8988T (cell line): Measurements from ENCODE around the gene MNAT1.
"Not testable (repeated sequence)": the region's sequence is repeated elsewhere in the genome, so short reads cannot be mapped to it uniquely, and the experiment has no call there.

Source experiments
- DNase-seq: peaks from one replicate; pipeline ENCODE4 v3.0.0; 2011

Gene MNAT1

DNA sequence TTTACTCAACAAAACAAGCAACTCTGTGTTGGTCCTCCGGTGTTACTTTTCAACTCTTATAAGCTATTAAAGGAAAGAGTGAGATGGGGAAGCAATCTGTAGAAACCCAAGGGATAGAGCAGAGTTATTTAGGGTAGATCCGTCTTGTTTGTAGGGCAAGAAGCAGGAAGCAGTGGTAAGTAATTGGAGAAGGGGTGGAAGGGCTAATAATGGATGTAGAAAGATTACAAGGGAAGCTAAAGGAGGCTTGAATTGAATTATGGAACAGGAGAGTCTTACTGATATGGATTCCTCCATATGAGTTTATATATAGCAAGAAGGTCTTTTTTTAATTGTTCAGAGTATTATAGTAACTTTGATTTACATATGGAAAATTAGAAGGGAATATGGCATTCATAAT lies 72.7 kb downstream of the MNAT1 start:
- DNase-seq: no peak

DNA sequence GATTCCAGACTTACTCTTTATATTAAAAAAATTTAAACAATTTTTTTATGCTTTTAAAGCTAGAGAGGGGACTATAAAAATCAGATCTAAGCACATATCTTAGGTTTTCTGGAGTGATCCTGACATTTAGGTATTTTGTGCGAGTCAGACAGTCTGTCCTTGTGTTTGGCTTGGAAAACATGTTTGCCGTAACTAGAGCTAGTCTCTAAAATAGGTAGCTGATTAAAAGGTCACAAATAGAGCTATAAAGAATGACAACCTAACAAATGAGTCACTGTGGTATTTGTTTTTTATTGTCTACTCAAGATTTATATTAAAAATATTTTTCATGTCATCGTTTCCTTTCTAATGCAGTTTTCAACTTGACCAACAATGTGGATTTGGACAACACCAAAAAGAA lies 73.4 kb downstream of the MNAT1 start:
- DNase-seq: no peak

DNA sequence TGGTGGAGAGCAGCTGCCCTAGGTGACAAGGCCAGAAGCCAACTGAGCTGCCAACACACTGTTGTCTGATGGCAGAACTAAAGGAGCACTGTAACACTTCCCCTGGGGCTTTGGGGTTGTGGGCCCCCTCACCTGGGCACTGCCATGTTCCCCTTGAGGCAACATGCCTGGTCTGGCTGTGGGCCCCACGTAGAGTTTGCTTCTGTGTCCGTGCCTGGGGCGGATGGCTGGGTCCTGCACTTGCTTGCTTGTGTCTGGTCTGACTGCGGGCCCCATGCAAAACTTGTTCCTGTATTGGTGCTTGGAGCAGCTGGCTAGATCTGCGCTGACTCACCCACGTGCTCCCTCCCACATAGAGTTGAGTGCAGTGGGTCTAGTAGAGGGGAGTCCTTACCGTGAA lies 78.4 kb downstream of the MNAT1 start:
- DNase-seq: no peak

DNA sequence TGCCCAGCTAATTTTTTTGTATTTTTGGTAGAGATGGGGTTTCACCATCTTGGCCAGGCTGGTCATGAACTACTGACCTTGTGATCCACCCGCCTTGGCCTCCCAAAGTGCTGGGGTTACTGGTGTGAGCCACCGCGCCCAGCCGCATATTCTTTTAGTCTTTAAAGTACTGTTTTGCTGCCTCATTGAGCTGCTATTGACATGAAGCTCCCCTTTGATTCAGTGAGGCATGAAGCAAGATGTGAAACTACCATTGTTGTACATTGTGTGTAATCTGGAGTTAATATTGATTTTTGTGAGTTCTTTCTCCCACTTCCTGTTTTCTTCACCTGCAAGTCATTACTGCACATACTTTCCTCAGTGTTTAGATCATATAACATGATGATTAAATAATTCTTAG lies 80.8 kb downstream of the MNAT1 start:
- DNase-seq: no peak

DNA sequence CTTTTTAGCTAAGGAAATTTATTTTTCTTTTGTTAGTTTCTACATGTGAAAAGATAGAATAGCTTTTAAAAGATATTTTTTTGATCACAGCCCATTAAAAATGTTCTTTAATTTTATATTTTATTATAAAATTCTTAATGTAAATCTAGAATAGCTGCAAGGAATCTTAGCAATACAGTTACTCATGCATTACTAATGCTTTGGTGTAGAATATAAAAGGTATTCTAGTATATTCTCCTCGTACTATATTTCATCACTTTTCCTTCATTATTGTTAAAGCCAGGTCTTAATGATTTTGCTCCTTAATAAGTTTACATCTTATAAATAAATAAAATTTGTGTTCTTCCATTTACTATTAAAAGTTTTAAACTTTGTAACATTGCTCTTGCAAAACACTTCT lies 82.6 kb downstream of the MNAT1 start:
- no peak for DNase-seq

DNA sequence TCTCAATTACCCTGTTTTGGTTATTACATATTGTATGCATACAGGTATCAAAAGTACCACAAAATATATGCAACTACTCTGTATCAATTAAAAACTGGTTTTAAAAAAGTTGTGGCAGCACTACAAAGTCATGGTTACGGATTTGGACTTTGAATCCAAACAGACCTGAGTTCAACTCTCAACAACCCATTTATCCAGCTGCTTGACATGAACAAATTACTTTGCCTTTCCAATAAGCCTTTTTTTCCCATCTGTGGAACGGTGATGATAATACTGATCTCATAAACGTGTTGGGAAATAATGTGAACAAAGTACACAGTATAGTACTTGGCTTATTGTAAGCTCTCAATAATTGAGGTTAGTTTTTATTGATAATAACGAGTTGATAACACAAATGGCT lies 85.0 kb downstream of the MNAT1 start:
- no peak for DNase-seq

DNA sequence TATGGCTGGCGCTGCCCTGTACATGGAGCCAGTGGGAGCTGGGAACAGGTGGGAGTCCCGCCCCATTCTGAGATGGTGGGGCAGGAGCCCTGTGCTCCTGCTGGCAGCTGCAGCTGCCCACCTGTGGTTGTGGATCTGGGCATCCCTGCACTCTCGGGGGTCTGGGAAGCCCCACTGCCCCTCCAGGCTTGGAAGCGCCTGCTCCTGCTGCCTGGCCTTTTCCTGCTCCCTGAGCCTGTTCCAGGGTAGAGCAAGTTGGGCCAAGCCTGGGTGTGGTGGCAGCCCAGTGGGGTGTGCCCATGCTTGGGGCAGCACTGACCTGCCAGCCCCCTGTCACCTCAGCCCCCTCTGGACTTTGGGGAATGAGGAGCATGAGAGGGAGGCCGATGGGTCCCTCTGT lies 104.0 kb downstream of the MNAT1 start:
- no peak for DNase-seq

DNA sequence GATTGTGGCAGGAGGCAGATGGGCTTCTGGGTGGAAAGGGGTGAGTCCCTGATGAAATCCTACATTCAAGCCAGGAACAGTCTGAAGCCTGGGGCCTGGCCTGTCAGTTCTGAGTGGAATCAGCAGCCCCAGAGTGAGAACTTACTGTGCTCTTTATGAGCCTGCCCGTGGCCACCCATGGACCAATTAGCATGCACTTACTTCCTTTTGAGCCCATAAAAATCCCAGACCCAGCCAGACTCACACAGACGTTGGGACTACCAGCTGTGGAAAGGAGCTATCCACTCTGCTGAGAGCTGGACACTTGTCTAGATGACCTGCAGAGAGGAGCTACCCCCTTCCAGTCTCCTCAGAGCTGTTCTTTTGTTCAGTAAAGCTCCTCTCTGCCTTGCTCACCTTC lies 104.5 kb downstream of the MNAT1 start:
- no peak for DNase-seq

DNA sequence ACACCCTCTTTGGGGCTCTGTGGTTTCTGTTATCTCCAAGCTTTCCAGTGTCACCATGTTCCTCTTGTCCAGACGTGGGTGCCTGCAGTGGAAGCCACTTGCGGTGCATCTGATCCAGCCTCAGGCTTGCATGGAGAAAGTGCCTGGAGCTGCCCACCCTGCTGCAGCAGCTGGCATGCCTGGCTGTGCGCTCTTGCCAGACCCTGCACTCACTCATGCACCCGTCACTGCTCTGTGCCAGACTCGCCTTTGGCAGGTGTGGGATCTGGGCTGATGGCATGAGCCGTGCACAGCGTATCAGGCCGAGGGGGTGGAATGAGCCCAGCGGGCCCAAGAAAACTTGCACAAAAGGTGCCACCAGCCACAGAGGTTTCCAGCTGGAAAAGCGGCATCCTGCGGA lies 105.1 kb downstream of the MNAT1 start:
- no peak for DNase-seq

DNA sequence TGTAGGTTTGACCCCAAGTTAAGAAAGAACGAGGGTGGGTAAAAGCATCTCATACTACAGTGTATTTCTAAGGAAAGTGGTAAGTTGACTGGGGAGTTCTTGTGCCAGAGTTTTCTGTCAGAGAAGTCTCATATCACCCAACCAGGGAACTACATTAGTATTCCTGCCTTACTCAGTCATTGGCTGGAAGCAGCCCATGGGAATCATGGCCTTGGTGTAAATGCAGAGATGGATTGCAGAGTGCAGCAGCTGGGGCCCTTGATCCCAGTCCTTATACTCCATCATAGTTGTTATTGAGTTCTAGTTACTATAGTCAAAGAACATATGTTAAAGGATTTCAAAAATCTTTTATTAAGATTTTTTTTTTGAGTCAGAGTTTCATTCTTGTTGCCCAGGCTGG lies 105.8 kb downstream of the MNAT1 start:
- DNase-seq: no peak

DNA sequence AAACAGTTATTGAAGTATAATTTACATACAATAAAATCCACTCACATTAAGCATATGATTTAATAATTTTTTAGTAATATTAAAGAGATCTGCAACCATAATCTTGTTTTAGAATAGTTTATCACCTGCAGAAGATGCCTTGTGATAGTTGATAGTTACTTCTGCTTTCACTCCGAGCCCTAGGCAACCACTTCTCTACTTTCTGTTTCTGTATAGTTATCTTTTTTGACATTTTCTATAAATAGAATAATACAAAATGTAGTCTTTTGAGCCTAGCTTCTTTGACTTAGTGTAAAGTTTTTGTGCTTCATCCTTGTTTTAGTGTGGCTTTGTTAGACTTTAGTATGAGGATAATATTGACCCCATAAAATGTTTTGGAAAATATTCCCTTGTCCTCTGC lies 111.0 kb downstream of the MNAT1 start:
- no peak for DNase-seq

DNA sequence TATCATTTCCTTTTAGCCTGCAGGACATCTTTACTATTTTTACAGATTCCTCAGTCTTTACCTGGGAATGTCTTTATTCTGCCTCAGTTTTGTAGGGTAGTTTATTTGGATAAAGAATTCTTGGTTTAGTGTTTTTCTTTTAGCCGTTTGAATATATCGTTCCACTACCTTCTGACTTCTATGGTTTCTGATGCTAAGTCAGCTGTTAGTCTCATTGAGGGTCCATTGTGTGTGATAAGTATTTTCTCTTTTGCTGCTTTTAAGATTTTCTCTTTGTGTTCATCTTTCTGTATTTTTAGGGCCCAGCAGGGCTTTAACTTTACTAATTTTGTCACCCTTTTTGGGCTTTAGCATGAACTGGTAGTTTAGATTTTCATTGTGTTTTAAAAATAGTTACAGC lies 113.5 kb downstream of the MNAT1 start:
- no peak for DNase-seq

DNA sequence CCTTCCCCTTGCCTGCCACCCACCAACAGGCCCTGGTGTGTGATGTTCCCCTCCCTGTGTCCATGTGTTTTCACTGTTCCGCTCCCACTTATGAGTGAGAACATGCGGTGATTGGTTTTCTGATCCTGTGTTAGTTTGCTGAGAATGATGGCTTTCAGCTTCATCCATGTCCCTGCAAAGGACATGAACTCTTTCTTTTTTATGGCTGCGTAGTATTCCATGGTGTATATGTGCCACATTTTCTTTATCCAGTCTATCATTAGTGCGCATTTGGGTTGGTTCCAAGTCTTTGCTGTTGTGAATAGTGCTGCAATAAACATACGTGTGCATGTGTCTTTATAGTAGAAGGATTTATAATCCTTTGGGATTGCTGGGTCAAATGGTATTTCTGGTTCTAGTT lies 117.1 kb downstream of the MNAT1 start:
- not testable (repeated sequence) for DNase-seq

DNA sequence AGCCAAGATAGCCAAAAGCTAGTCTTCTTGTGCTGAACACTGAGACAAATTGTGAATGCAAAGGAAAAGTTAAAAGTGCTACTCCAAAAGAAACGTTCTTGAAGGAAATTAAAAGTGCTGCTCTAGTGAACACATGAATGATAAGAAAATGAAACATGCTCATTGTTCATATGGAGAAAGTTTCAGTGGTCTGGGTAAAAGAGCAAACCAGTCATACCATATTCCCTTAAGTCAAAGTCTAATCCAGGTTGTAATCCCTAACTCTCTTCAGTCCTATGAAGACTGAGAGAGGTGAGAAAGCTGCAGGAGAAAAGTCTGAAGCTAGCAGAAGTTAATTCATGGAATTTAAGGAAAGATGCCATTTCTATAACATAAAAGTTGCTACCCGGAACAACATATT lies 121.5 kb downstream of the MNAT1 start:
- DNase-seq: no peak

DNA sequence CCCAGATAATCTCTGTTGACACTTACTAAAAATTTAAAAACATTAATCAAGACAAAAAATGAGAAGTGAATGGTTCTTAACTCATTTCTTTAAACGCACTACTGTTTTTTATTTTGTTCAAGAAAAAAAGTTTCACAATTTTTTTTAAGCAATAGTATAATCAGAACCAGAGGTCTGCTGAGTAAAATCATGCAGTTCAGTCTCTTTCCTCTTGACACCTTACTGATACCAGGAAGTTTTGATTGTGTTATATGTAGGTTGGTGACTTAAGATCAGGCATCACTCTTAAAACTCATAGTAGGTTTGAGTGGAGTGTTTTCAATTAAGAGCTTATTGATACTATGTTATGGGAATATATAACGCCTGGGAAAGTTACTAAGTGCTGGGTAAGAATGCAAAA lies 125.0 kb downstream of the MNAT1 start:
- DNase-seq: no peak

DNA sequence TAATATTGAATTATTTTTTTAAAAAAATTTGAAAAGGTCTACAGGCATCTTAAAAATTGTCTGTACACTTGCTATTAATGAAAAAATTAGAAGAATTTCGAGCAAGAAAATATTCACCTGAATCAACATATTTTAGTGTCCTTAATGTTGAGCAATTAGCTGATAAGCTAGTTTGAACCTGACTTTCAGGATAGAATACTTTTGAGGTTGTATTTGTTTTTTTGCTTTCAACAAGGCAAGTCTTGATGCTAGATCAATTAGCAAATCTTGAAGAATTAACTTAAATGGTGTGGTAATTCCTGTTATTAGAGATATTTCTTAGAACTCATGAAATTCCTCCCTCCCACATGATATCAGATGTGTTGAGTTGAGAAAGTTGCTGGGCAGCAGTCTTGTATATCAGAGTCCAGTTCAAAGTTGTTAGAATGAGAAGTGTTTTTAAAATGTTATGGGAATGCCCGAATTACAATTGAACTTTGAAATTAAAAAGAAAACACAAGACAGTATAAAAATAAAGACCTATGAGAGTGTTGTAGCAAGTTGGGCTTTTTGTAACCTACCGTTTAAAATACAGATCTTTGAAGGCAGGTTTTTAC lies 127.1 kb downstream of the MNAT1 start:
- no peak for DNase-seq

DNA sequence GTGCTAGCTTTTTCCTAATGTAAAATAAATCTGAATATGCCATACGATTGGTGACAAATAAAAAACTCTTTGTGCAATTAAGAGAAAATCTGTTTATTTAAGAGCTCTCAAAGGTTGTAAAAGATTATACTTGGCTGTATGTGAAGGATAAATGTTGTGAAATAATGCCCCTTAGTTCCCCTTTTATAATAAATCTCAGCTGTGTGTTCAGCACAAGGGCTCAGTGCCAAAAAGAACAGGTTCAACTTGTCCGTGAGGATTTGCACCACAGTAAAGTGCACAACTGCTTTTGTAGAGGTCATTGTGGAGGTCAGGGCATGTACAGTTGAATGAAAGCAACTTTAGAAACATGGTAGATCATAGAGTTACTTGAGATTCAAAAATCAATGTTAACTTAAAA lies 127.7 kb downstream of the MNAT1 start:
- no peak for DNase-seq

DNA sequence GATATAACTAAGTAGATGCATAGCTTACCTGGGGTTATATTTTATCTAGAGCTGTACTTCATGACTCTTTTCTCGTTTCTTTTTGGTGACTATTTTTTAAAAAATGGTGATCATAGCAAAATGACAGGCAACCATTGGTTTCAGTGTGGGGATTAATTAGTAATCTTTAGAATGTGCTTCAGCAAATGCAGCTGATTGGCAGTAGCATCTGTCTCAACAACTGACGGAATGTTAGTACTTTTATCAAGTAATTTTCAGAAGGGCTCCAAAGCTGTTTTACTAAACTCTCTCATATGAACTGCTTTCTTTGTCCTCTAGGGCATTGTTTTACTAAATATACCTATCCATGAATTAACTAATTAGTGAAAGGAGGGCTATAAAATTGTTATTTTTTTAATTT lies 128.7 kb downstream of the MNAT1 start:
- no peak for DNase-seq

DNA sequence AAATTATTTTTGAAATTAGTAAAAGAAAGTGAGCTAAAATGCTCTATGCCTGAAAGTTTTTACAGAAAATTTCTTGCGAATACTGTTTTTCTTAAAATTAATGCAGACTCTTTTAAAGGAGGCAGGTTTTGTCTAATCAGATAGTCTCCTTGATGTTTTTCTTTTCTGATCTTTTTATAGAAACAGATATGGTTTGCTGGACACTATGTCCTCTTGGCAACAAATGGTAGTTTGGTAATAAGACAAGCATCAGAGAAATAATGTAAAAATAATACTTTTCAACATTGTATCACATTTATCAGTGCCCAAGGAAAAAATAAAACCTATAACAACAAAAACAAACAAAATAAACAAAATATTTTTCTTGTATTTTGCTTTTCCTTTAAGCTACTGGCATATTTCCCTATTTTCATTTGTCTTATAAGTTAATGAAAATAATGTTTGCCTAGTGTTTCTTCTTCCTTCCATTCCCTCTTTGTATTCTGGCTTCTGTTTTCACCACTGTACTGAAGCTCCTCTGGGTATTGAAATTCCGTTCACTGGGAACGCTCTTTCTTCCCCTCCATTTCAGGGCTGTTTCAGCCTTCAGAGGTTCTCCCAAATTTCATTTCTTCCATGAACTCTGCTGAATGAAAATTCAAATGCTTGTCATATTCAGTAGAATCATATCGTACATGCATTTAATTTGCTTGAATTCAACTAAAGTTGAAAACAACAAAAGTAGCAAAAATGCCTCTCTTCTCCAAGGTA lies 131.0 kb downstream of the MNAT1 start:
- DNase-seq: no peak

DNA sequence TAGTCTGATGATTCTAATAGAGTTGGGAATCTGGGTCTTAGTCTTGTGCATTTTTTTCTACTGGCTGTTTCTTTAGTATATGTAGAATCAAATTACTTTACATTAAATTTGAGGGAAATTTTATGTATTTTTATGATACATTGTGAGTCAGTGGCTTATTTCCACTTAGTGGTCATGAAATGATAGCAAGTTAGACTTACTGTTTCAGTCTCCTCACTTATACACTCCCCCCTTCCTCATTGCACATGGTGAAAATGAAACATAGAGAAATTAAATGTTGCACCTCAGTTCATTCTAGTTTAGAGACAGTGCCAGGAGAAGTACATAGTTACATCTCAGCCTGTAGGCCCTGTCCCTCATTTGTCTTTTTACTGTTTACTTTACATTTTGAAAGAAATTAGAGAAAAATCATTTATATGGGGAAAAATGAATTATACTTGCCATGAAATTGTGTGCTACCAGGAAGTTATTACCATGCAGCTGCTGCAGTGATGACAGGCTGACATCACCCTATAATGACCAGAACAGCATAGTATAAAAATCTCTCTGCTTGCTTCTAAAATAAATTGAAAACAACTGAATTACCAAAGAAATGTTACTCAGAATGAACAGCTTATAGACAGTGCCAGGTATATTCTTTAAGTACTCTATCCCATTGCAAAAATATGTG lies 133.1 kb downstream of the MNAT1 start:
- DNase-seq: no peak

DNA sequence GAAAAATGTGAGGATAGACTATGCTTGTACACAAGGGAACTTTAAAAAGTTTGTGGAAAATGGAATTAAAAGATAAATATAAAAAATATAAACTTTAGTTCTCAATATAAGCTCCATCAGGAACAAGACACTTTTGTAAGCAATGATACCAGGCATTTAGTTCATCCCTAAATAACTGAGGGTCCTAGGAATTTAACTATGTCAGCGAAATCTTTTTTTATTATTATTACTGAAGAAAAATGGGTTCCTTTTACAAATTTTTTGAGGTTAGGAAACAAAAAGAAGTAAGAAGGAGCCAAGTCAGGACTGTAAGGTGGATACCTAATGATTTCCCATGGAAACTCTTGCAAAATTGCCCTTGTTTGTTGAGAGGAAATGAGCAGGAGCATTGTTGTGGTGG lies 143.6 kb downstream of the MNAT1 start:
- DNase-seq: no peak

DNA sequence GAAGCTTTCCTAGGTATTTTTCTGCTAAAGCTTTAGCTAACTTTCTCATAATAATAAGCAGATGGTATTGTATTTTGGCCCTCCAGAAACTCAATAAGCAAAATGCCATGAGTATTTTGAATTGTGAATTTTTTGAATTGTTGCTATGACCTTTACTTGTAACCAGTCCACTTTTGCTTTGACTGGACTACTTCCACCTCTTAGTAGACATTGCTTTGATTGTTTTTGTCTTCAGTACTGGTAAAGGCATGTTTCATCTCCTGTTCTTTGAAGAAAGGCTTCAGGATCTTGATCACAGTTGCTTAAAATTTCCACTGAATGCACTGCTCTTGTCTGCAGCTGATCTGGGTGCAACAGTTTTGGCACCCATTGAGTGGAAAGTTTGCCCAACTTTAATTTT lies 144.0 kb downstream of the MNAT1 start:
- DNase-seq: no peak

DNA sequence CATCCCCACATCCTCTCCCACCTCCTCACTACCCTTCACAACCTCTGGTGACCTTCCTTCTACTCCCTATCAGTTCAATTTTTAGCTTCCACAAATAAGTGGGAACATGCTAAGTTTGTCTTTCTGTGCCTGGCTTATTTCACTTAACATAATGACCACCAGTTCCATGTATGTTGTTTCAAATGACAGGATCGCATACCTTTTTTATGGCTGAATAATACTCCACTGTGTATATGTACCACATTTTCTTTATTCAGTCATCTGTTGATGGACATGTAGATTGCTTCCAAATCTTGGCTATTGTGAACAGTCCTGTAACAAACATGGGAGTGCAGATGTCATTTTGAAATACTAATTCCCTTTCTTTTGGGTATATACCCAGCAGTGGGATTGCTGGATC lies 147.7 kb downstream of the MNAT1 start:
- no peak for DNase-seq

DNA sequence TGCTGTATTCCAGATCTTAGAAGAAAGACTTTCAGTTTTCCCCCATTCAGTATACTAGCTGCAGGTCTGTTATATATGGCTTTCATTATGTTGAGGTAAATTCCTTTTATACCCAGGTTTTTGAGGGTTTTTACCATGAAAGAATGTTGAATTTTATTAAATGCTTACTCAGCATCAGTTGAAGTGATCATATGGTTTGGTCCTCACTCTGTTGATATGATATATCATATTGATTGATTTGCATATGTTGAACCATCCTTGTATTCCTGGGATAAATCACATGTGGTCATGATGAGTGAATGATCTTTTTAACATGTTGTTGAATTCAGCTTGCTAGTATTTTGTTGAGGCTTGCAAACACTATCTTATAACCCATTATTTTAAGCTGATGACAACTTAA lies 149.6 kb downstream of the MNAT1 start:
- no peak for DNase-seq

DNA sequence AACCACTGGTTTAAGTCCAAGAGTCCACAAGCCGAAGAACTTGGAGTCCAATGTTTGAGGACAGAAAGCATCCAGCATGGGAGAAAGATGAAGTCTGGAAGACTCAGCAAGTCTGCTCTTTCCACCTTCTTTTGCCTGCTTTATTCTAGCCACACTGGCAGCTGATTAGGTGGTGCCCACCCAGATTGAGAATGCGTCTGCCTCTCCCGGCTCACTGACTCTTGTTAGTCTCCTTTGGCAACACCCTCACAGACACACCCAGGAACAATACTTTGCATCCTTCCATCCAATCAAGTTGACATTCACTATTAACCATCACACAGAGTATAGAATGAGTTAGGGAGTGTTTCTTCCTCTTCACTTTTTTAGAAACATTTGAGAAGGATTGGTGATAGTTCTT lies 156.1 kb downstream of the MNAT1 start:
- not testable (repeated sequence) for DNase-seq
